Measurements from ENCODE around the gene PTPN4. TPM values are rescaled to one million over a fixed set of nuclear protein-coding genes. Genes with fewer than 3 reads are reported as not detected.
A peak's percentile ranks its signal among the peaks of the same experiment; 100 is the strongest.

The PTPN4 gene
- total and polyA plus RNA-seq, 9 of the 15 experiments (the other 6 are each of a cell fraction or from before 2014, with no cell fraction given) = 5.0 to 32.8 (median 27.3) TPM

DNA sequence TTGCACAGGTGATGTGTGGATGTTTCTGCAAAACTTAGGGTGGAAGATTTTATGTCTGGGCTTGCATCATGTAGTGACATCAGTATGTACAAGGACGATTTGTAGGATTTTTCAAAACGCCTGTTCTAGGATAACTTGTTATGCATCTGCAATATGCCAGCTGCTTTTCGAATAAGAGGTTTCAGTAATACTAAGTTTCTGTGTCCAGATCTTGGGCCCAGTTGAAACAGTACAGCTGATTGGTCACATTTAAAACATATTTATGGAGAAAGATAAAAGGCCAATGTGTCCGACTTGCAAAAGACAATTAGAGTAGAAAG is 1.2 kb downstream of the PTPN4 start (continued):
- TF ChIP-seq MYBL2 (IDR thresholded peaks at IDR 0.05; ENCODE audit: low read depth) = no peak
- TF ChIP-seq MYBL2 (CRISPR knock-in tag; IDR thresholded peaks at IDR 0.05; ENCODE audit: borderline replicate concordance) = no peak
- no peak for TF ChIP-seq PRMT5 (CRISPR knock-in tag; IDR thresholded peaks at IDR 0.05)
- TF ChIP-seq RBM17 (IDR thresholded peaks at IDR 0.05; ENCODE audit: borderline replicate concordance, low read depth, low read length) = no peak
- TF ChIP-seq, protein P1, sequence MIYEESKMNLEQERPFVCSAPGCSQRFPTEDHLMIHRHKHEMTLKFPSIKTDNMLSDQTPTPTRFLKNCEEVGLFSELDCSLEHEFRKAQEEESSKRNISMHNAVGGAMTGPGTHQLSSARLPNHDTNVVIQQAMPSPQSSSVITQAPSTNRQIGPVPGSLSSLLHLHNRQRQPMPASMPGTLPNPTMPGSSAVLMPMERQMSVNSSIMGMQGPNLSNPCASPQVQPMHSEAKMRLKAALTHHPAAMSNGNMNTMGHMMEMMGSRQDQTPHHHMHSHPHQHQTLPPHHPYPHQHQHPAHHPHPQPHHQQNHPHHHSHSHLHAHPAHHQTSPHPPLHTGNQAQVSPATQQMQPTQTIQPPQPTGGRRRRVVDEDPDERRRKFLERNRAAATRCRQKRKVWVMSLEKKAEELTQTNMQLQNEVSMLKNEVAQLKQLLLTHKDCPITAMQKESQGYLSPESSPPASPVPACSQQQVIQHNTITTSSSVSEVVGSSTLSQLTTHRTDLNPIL (CRISPR knock-in tag; IDR thresholded peaks at IDR 0.05) = no peak
- TF ChIP-seq, protein P2, sequence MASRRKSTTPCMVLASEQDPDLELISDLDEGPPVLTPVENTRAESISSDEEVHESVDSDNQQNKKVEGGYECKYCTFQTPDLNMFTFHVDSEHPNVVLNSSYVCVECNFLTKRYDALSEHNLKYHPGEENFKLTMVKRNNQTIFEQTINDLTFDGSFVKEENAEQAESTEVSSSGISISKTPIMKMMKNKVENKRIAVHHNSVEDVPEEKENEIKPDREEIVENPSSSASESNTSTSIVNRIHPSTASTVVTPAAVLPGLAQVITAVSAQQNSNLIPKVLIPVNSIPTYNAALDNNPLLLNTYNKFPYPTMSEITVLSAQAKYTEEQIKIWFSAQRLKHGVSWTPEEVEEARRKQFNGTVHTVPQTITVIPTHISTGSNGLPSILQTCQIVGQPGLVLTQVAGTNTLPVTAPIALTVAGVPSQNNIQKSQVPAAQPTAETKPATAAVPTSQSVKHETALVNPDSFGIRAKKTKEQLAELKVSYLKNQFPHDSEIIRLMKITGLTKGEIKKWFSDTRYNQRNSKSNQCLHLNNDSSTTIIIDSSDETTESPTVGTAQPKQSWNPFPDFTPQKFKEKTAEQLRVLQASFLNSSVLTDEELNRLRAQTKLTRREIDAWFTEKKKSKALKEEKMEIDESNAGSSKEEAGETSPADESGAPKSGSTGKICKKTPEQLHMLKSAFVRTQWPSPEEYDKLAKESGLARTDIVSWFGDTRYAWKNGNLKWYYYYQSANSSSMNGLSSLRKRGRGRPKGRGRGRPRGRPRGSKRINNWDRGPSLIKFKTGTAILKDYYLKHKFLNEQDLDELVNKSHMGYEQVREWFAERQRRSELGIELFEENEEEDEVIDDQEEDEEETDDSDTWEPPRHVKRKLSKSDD (conservative IDR thresholded peaks at IDR 0.05; ENCODE audit: low read length) = no peak
- no peak for TF ChIP-seq ZNF224 (CRISPR knock-in tag; IDR thresholded peaks at IDR 0.05)
- 0 out of 2 replicates have a peak, but pooled peaks have one; percentile 15 for TF ChIP-seq EP400 (IDR thresholded peaks at IDR 0.05)
- no peak for TF ChIP-seq TGIF2 (CRISPR knock-in tag; IDR thresholded peaks at IDR 0.05)
- TF ChIP-seq CSDE1 (IDR thresholded peaks at IDR 0.05) = no peak
- no peak for TF ChIP-seq ZNF232 (CRISPR knock-in tag; IDR thresholded peaks at IDR 0.05)
- no peak for TF ChIP-seq ZNF668 (CRISPR knock-in tag; IDR thresholded peaks at IDR 0.05)

Data from K562 (cell line).